C4-2B (cell line): ENCODE results near the gene GALT.

Source experiments
- CTCF ChIP-seq: fragments of 450-650 bp; conservative IDR thresholded peaks from 2 replicates; pipeline ENCODE4 v1.5.1; 2017; ENCODE audit warnings: mild to moderate bottlenecking
- ZFX ChIP-seq: fragments of 450-650 bp; IDR thresholded peaks from 2 replicates; pipeline ENCODE4 v1.6.1; 2017

GRCh38 chr9:34635556-34635955 is 10.9 kb upstream of the GALT start:
- TF ChIP-seq CTCF (no peak), ZFX (no peak)
